ENCODE data around the gene NINJ2.

GRCh38 chr12:669576-669945 is 6.3 kb upstream of the NINJ2 start:
- TF ChIP-seq, protein P1, sequence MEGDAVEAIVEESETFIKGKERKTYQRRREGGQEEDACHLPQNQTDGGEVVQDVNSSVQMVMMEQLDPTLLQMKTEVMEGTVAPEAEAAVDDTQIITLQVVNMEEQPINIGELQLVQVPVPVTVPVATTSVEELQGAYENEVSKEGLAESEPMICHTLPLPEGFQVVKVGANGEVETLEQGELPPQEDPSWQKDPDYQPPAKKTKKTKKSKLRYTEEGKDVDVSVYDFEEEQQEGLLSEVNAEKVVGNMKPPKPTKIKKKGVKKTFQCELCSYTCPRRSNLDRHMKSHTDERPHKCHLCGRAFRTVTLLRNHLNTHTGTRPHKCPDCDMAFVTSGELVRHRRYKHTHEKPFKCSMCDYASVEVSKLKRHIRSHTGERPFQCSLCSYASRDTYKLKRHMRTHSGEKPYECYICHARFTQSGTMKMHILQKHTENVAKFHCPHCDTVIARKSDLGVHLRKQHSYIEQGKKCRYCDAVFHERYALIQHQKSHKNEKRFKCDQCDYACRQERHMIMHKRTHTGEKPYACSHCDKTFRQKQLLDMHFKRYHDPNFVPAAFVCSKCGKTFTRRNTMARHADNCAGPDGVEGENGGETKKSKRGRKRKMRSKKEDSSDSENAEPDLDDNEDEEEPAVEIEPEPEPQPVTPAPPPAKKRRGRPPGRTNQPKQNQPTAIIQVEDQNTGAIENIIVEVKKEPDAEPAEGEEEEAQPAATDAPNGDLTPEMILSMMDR (IDR thresholded peaks at IDR 0.05): no peak
- no peak for TF ChIP-seq EP300 (IDR thresholded peaks at IDR 0.05; ENCODE audit: low read depth)
- no peak for TF ChIP-seq POLR2A (IDR thresholded peaks at IDR 0.05)
- no peak for TF ChIP-seq POLR2AphosphoS5 (IDR thresholded peaks at IDR 0.05)
